LNCAP (cell line): Measurements from ENCODE around the gene KIF26A.

ENCODE experiments used
- CTCF ChIP-seq: fragments of 450-650 bp; IDR thresholded peaks from 2 replicates; pipeline ENCODE4 v1.5.1; 2017; ENCODE audit warnings: mild to moderate bottlenecking

KIF26A gene

GRCh38 chr14:104142136-104142945, 4.0 kb downstream of the KIF26A start:
- no peak for TF ChIP-seq CTCF

DNA sequence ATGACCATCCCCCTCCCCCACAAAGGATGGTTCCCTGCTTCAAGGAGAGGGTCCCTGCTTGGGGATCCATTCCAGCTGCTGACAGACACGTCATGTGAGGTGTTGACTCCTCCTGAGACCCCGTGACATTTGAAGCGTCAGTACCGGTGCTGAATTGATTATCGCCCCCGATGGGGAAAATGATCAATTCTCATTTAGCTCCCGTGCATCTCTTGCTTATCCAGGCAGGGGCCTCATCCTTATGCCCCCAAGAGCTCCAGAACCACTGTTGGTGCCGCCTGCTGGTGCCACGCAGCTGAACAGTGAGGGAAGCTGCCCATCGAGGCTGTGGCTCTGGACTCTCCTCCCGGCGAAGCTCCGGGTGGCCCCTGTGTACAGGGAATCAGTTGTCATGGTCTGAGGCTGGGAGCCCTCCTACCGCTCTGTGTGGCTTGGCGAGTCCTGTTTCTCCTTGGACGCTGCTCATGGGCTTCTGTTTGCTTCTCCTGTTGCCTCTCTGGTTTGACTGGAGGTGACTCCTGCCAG, 4.6 kb downstream of the KIF26A start:
- peak; percentile 28 for TF ChIP-seq CTCF

GRCh38 chr14:104143521-104144452, 5.4 kb downstream of the KIF26A start:
- TF ChIP-seq CTCF: no peak

GRCh38 chr14:104144453-104144790, 6.0 kb downstream of the KIF26A start:
- TF ChIP-seq CTCF: no peak

GRCh38 chr14:104144911-104145825, 6.8 kb downstream of the KIF26A start:
- no peak for TF ChIP-seq CTCF

- no peak for TF ChIP-seq CTCF
Measured at GRCh38 chr14:104145826-104146601, 7.6 kb downstream of the KIF26A start.
